ENCODE data around the gene GJC2. TPM values are rescaled to one million over a fixed set of nuclear protein-coding genes. Genes with fewer than 3 reads are reported as not detected.

The GJC2 gene
- total and polyA plus RNA-seq, 4 donors, result 10.4 to 20.3 (median 18.1) TPM

GRCh38 chr1:228143480-228144192 lies 6.1 kb upstream of the GJC2 start:
- Histone ChIP-seq H3K4me3 (ENCODE audit: low read depth, low read length) (no peak overlapping the region), H3K27ac (ENCODE audit: low read depth, low read length) (no peak overlapping the region)

GRCh38 chr1:228144193-228144992 lies 5.3 kb upstream of the GJC2 start:
- Histone ChIP-seq H3K4me1 (ENCODE audit: control insufficient read depth, insufficient read depth, low read length) (peaks cover 57% of the 10 kb centered on the region), H3K36me3 (ENCODE audit: control insufficient read depth, insufficient read depth, low read length) (peaks cover 78% of the 10 kb centered on the region)
- no peak for DNase-seq (ENCODE audit: low read depth in 4 of 6, low spot score in 6 of 6)

More at GRCh38 chr1:228143480-228144192, 6.1 kb upstream of the GJC2 start:
- Histone ChIP-seq H3K9me3 (ENCODE audit: control insufficient read depth, insufficient read depth, low read length) (no peaks in the 10 kb centered on the region), H3K36me3 (ENCODE audit: control insufficient read depth, insufficient read depth, low read length) (peaks cover 70% of the 10 kb centered on the region), H3K4me1 (ENCODE audit: control insufficient read depth, insufficient read depth, low read length) (peaks cover 53% of the 10 kb centered on the region), H3K27me3 (ENCODE audit: control insufficient read depth, insufficient read depth, low read length) (no peaks in the 10 kb centered on the region)
- 89% methylated on average over 12 of the region's 12 CpGs for WGBS (ENCODE audit: insufficient coverage)
- no peak for DNase-seq (ENCODE audit: low read depth in 4 of 6, low spot score in 6 of 6)

GRCh38 chr1:228144993-228145343 lies 4.8 kb upstream of the GJC2 start:
- H3K27ac ChIP-seq (ENCODE audit: low read depth, low read length), result no peak overlapping the region
- peaks cover 84% of the 10 kb centered on the region for H3K36me3 ChIP-seq (ENCODE audit: control insufficient read depth, insufficient read depth, low read length)
- no peak overlapping the region for H3K4me3 ChIP-seq (ENCODE audit: low read depth, low read length)
- no peaks in the 10 kb centered on the region for H3K27me3 ChIP-seq (ENCODE audit: control insufficient read depth, insufficient read depth, low read length)
- H3K4me1 ChIP-seq (ENCODE audit: control insufficient read depth, insufficient read depth, low read length), result peaks cover 58% of the 10 kb centered on the region
- 94% methylated on average over 8 of the region's 8 CpGs for WGBS (ENCODE audit: insufficient coverage)
- no peaks in the 10 kb centered on the region for H3K9me3 ChIP-seq (ENCODE audit: control insufficient read depth, insufficient read depth, low read length)
- no peak for DNase-seq (ENCODE audit: low read depth in 4 of 6, low spot score in 6 of 6)

More at GRCh38 chr1:228144193-228144992, 5.3 kb upstream of the GJC2 start:
- no peak overlapping the region for H3K4me3 ChIP-seq (ENCODE audit: low read depth, low read length)
- no peaks in the 10 kb centered on the region for H3K27me3 ChIP-seq (ENCODE audit: control insufficient read depth, insufficient read depth, low read length)
- no peak overlapping the region for H3K27ac ChIP-seq (ENCODE audit: low read depth, low read length)
- no peaks in the 10 kb centered on the region for H3K9me3 ChIP-seq (ENCODE audit: control insufficient read depth, insufficient read depth, low read length)
- 90% methylated on average over 9 of the region's 16 CpGs for WGBS (ENCODE audit: insufficient coverage)

GRCh38 chr1:228145463-228146416 lies 4.0 kb upstream of the GJC2 start:
- Histone ChIP-seq H3K27me3 (ENCODE audit: control insufficient read depth, insufficient read depth, low read length) (no peaks in the 10 kb centered on the region), H3K4me1 (ENCODE audit: control insufficient read depth, insufficient read depth, low read length) (peaks cover 60% of the 10 kb centered on the region), H3K27ac (ENCODE audit: low read depth, low read length) (no peak overlapping the region), H3K36me3 (ENCODE audit: control insufficient read depth, insufficient read depth, low read length) (peaks cover 91% of the 10 kb centered on the region), H3K4me3 (ENCODE audit: low read depth, low read length) (no peak overlapping the region), H3K9me3 (ENCODE audit: control insufficient read depth, insufficient read depth, low read length) (no peaks in the 10 kb centered on the region)
- 95% methylated on average over 26 of the region's 31 CpGs for WGBS (ENCODE audit: insufficient coverage)
- no peak for DNase-seq (ENCODE audit: low read depth in 4 of 6, low spot score in 6 of 6)

- Histone ChIP-seq H3K4me3 (ENCODE audit: low read depth, low read length) (no peak overlapping the region), H3K27ac (ENCODE audit: low read depth, low read length) (no peak overlapping the region), H3K9me3 (ENCODE audit: control insufficient read depth, insufficient read depth, low read length) (no peaks in the 10 kb centered on the region), H3K27me3 (ENCODE audit: control insufficient read depth, insufficient read depth, low read length) (no peaks in the 10 kb centered on the region), H3K4me1 (ENCODE audit: control insufficient read depth, insufficient read depth, low read length) (peaks cover 60% of the 10 kb centered on the region), H3K36me3 (ENCODE audit: control insufficient read depth, insufficient read depth, low read length) (peaks cover 95% of the 10 kb centered on the region)
- DNase-seq (ENCODE audit: low read depth in 4 of 6, low spot score in 6 of 6), result no peak
- 91% methylated on average over 16 of the region's 18 CpGs for WGBS (ENCODE audit: insufficient coverage)
These were observed 3.1 kb upstream of the GJC2 start for GRCh38 chr1:228146417-228147150.

- Histone ChIP-seq H3K27ac (ENCODE audit: low read depth, low read length) (no peak overlapping the region), H3K4me3 (ENCODE audit: low read depth, low read length) (no peak overlapping the region), H3K9me3 (ENCODE audit: control insufficient read depth, insufficient read depth, low read length) (no peaks in the 10 kb centered on the region), H3K4me1 (ENCODE audit: control insufficient read depth, insufficient read depth, low read length) (peaks cover 56% of the 10 kb centered on the region), H3K27me3 (ENCODE audit: control insufficient read depth, insufficient read depth, low read length) (no peaks in the 10 kb centered on the region), H3K36me3 (ENCODE audit: control insufficient read depth, insufficient read depth, low read length) (peaks cover 95% of the 10 kb centered on the region)
- no peak for DNase-seq (ENCODE audit: low read depth in 4 of 6, low spot score in 6 of 6)
- 97% methylated on average over 20 of the region's 20 CpGs for WGBS (ENCODE audit: insufficient coverage)
These were observed 2.5 kb upstream of the GJC2 start for GRCh38 chr1:228147151-228147693.

- 96% methylated on average over 4 of the region's 4 CpGs for WGBS (ENCODE audit: insufficient coverage)
- Histone ChIP-seq H3K4me1 (ENCODE audit: control insufficient read depth, insufficient read depth, low read length) (peaks cover 51% of the 10 kb centered on the region), H3K27ac (ENCODE audit: low read depth, low read length) (no peak overlapping the region), H3K36me3 (ENCODE audit: control insufficient read depth, insufficient read depth, low read length) (peaks cover 95% of the 10 kb centered on the region), H3K4me3 (ENCODE audit: low read depth, low read length) (no peak overlapping the region), H3K27me3 (ENCODE audit: control insufficient read depth, insufficient read depth, low read length) (no peaks in the 10 kb centered on the region), H3K9me3 (ENCODE audit: control insufficient read depth, insufficient read depth, low read length) (no peaks in the 10 kb centered on the region)
- no peak for DNase-seq (ENCODE audit: low read depth in 4 of 6, low spot score in 6 of 6)
These were observed 2.0 kb upstream of the GJC2 start for GRCh38 chr1:228147768-228148167.

GRCh38 chr1:228148196-228148861 lies 1.4 kb upstream of the GJC2 start:
- Histone ChIP-seq H3K36me3 (ENCODE audit: control insufficient read depth, insufficient read depth, low read length) (peaks cover 93% of the 10 kb centered on the region), H3K4me3 (ENCODE audit: low read depth, low read length) (no peak overlapping the region), H3K27me3 (ENCODE audit: control insufficient read depth, insufficient read depth, low read length) (no peaks in the 10 kb centered on the region), H3K9me3 (ENCODE audit: control insufficient read depth, insufficient read depth, low read length) (no peaks in the 10 kb centered on the region), H3K4me1 (ENCODE audit: control insufficient read depth, insufficient read depth, low read length) (peaks cover 45% of the 10 kb centered on the region), H3K27ac (ENCODE audit: low read depth, low read length) (no peak overlapping the region)
- DNase-seq (ENCODE audit: low read depth in 4 of 6, low spot score in 6 of 6), result no peak
- 75% methylated on average over 17 of the region's 18 CpGs for WGBS (ENCODE audit: insufficient coverage)
